MCF 10A (cell line): ENCODE measurements around the gene FASTKD3. TPM values are rescaled to one million over a fixed set of nuclear protein-coding genes. Genes with fewer than 3 reads are reported as not detected.

Experiments
- BruUV-seq: library from RNA; stranded (reverse); fragments of 400-500 nt; replicated peaks from 2 replicates; lab custom pipeline; 2021; lab: Mats Ljungman, UMichigan
- CTCF ChIA-PET: fragments of 300-600 bp; sonication (Branson Sonifier 250); formaldehyde crosslinking; extraction: SDS; loops from one replicate; lab custom pipeline; 2021; ENCODE audit warnings: antibody characterized with exemption, inconsistent platforms; lab: Yijun Ruan, JAX
- POLR2A ChIA-PET: fragments of 300-600, 350-650 bp; sonication (Branson Sonifier 250); formaldehyde crosslinking; extraction: SDS; loops from one replicate; lab custom pipeline; 2020; ENCODE audit warnings: antibody characterized with exemption, inconsistent platforms; lab: Yijun Ruan, JAX
- DNase-seq: peaks from one replicate; pipeline ENCODE4 v3.0.0-alpha.2; 2018; ENCODE audit not compliant: unreplicated experiment
- H3K27ac Mint-ChIP-seq: one replicate; pipeline ENCODE4 v1.8.0; 2022; ENCODE audit warnings: mild to moderate bottlenecking, low read depth, mixed read lengths; ENCODE audit not compliant: unreplicated experiment
- H3K27me3 Mint-ChIP-seq: one replicate; pipeline ENCODE4 v1.8.0; 2022; ENCODE audit warnings: mixed read lengths; ENCODE audit not compliant: insufficient read depth, unreplicated experiment
- H3K36me3 Mint-ChIP-seq: one replicate; pipeline ENCODE4 v1.8.0; 2022; ENCODE audit warnings: mild to moderate bottlenecking, moderate library complexity, mixed read lengths; ENCODE audit not compliant: insufficient read depth, unreplicated experiment
- H3K4me1 Mint-ChIP-seq: one replicate; pipeline ENCODE4 v1.8.0; 2022; ENCODE audit warnings: mixed read lengths; ENCODE audit not compliant: insufficient read depth, unreplicated experiment
- H3K4me3 Mint-ChIP-seq: one replicate; pipeline ENCODE4 v1.8.0; 2022; ENCODE audit warnings: mild to moderate bottlenecking, moderate library complexity, mixed read lengths; ENCODE audit not compliant: unreplicated experiment
- H3K9me3 Mint-ChIP-seq: one replicate; pipeline ENCODE4 v1.8.0; 2022; ENCODE audit warnings: mixed read lengths; ENCODE audit not compliant: unreplicated experiment
- intact Hi-C: fragments of 100-400 bp; cut with micrococcal nuclease; formaldehyde crosslinking; loops from 2 replicates; pipeline ENCODE4 v1.14.1; 2022
- total RNA-seq: library from RNA; stranded (reverse); gene quantifications from 2 replicates; pipeline ENCODE4 v1.2.3, GENCODE V29; 2022
- TF ChIP-seq, protein P1 (sequence below): fragments of 200-600 bp; IDR thresholded peaks from one replicate; pipeline ENCODE4 v1.8.0; 2022; ENCODE audit warnings: antibody characterized with exemption, mild to moderate bottlenecking; ENCODE audit not compliant: unreplicated experiment

Gene FASTKD3
- total RNA-seq, 1 experiment from 2014 or later = 7.8 TPM

DNA sequence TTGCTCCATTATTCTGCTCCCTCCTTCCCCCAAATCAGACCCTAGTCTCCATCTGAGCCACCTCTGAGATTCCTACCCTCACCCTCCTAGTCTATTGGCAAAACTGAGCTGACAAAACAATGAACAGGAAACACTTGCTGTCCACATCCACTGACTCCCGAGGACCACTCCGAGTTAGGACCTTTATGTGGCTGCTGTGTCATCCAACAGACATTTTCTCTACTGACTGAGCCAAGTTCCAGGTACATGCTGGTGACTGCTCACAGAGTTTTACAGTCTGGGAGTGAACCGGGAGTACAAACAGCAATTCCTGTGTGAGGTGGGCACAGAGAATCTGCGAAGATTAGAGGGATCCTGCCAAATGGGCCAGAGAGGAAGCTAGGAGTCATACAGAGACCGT, 57.1 kb downstream of the FASTKD3 start:
- peaks cover 8% of the 10 kb centered on the region for H3K9me3 Mint-ChIP-seq
- no peaks in the 10 kb centered on the region for H3K36me3 Mint-ChIP-seq
- no peak overlapping the region for H3K4me3 Mint-ChIP-seq
- ChIA-PET POLR2A (no interaction called here), CTCF (interaction anchor here (0.7 to 1.0 kb wide), 2 partner anchors 246 to 1046 kb away, joined by 3 to 4 read pairs; no protein-coding TSS in a partner anchor)
- H3K27ac Mint-ChIP-seq = no peak overlapping the region
- DNase-seq = no peak
- intact Hi-C loops = no loop called here
- no TSS peak for BruUV-seq
- peaks cover 78% of the 10 kb centered on the region for H3K27me3 Mint-ChIP-seq
- TF ChIP-seq, protein P1, sequence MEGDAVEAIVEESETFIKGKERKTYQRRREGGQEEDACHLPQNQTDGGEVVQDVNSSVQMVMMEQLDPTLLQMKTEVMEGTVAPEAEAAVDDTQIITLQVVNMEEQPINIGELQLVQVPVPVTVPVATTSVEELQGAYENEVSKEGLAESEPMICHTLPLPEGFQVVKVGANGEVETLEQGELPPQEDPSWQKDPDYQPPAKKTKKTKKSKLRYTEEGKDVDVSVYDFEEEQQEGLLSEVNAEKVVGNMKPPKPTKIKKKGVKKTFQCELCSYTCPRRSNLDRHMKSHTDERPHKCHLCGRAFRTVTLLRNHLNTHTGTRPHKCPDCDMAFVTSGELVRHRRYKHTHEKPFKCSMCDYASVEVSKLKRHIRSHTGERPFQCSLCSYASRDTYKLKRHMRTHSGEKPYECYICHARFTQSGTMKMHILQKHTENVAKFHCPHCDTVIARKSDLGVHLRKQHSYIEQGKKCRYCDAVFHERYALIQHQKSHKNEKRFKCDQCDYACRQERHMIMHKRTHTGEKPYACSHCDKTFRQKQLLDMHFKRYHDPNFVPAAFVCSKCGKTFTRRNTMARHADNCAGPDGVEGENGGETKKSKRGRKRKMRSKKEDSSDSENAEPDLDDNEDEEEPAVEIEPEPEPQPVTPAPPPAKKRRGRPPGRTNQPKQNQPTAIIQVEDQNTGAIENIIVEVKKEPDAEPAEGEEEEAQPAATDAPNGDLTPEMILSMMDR = no peak
- H3K4me1 Mint-ChIP-seq = no peaks in the 10 kb centered on the region

Other genes starting within 250 kb of the FASTKD3 start
- not detected in 2 replicates for gene CFAP90, start 17.9 kb downstream of the FASTKD3 start, total RNA-seq
- 46.6 and 88.6 TPM in 2 replicates for gene MTRR, start 117 bp upstream of the FASTKD3 start, total RNA-seq